CD4-positive, alpha-beta T cell (primary cell): Measurements from ENCODE around the gene ZFC3H1. TPM values are rescaled to one million over a fixed set of nuclear protein-coding genes. Genes with fewer than 3 reads are reported as not detected.

ENCODE experiments used
- ATAC-seq: fragments of 200-7000 bp; cut with Tn5 transposase; one replicate; pipeline ENCODE4 v1.10.0; 2022; ENCODE audit warnings: mild to moderate bottlenecking; ENCODE audit not compliant: poor library complexity
- CTCF ChIA-PET: fragments of 350-600 bp; sonication (Branson Sonifier 250); formaldehyde crosslinking; loops from one replicate; lab custom pipeline; 2021; ENCODE audit warnings: antibody characterized with exemption, inconsistent platforms; lab: Charles Lee
- POLR2A ChIA-PET: fragments of 350-600 bp; sonication (Branson Sonifier 250); formaldehyde crosslinking; loops from one replicate; lab custom pipeline; 2021; ENCODE audit warnings: antibody characterized with exemption, inconsistent platforms; lab: Charles Lee
- DNase-seq, 14 experiments: peaks; one replicate each; pipeline ENCODE4 v3.0.0-alpha.2; 2013 to 2020; ENCODE audit warnings: mixed read lengths in 2 of 14
- H3K27ac ChIP-seq, 2 donors: one replicate each; pipeline versions ENCODE4 v1.5.1 to v1.7.0; 2013; ENCODE audit warnings: low read length in 2 of 2, low read depth in 1 of 2, mild to moderate bottlenecking in 1 of 2
- H3K27me3 ChIP-seq, 2 experiments: 1 replicate in 1 of 2; 2 replicates in 1 of 2; pipeline versions ENCODE4 v1.6.1 to v1.7.0; 2013; ENCODE audit warnings: low read length in 2 of 2, control low read depth in 1 of 2, mild to moderate bottlenecking in 1 of 2, moderate library complexity in 1 of 2; ENCODE audit not compliant: insufficient read depth in 2 of 2, control insufficient read depth in 1 of 2
- H3K36me3 ChIP-seq: one replicate; pipeline ENCODE4 v1.6.1; 2013; ENCODE audit warnings: low read length, control low read depth; ENCODE audit not compliant: insufficient read depth
- H3K4me1 ChIP-seq: one replicate; pipeline ENCODE4 v1.6.1; 2013; ENCODE audit warnings: low read length, control low read depth; ENCODE audit not compliant: insufficient read depth
- H3K4me3 ChIP-seq: one replicate; pipeline ENCODE4 v1.5.1; 2013; ENCODE audit warnings: mild to moderate bottlenecking, low read length, moderate library complexity
- H3K9me3 ChIP-seq, 2 experiments: 1 replicate in 1 of 2; 2 replicates in 1 of 2; pipeline versions ENCODE4 v1.6.1 to v1.7.0; 2013; ENCODE audit warnings: low read length in 2 of 2, mild to moderate bottlenecking in 2 of 2, control low read depth in 1 of 2, moderate library complexity in 1 of 2; ENCODE audit not compliant: control insufficient read depth in 1 of 2, insufficient read depth in 1 of 2
- H3K27ac Mint-ChIP-seq: one replicate; pipeline ENCODE4 v1.8.0; 2020; ENCODE audit warnings: mixed read lengths
- H3K27me3 Mint-ChIP-seq: one replicate; pipeline ENCODE4 v1.8.0; 2021; ENCODE audit warnings: mixed read lengths
- H3K36me3 Mint-ChIP-seq: one replicate; pipeline ENCODE4 v1.8.0; 2021; ENCODE audit warnings: low read depth, mixed read lengths
- H3K4me1 Mint-ChIP-seq: one replicate; pipeline ENCODE4 v1.8.0; 2021; ENCODE audit warnings: low read depth, mixed read lengths
- H3K4me3 Mint-ChIP-seq: one replicate; pipeline ENCODE4 v1.8.0; 2020; ENCODE audit warnings: mild to moderate bottlenecking, mixed read lengths
- H3K9me3 Mint-ChIP-seq: one replicate; pipeline ENCODE4 v1.8.0; 2020; ENCODE audit warnings: mixed read lengths
- CTCF ChIP-seq: fragments of 200-600 bp; IDR thresholded peaks from one replicate; pipeline ENCODE4 v1.8.0; 2022; ENCODE audit warnings: antibody characterized with exemption, mild to moderate bottlenecking
- intact Hi-C, 2 experiments: fragments of 100-400 bp; cut with DNase I in 1 of 2; cut with micrococcal nuclease in 1 of 2; formaldehyde crosslinking; loops; one replicate each; pipeline versions ENCODE4 v1.15.1 to v1.9.0; 2023 to 2025; cut with DNase I, micrococcal nuclease
- total RNA-seq, 174 experiments: library from RNA in 2 of 174; stranded (reverse) in 2 of 174; gene quantifications; one replicate each; pipeline ENCODE4 v1.2.3 and lab custom pipeline; 2021 to 2026

ZFC3H1 gene
- total RNA-seq, 2 experiments from 2014 or later, result 131 to 135 TPM

GRCh38 chr12:71626768-71627167, 36.9 kb downstream of the ZFC3H1 start:
- ChIA-PET CTCF (interaction anchor here (1.1 to 1.6 kb wide), 2 partner anchors 10 to 43 kb away, joined by 3 to 6 read pairs; no protein-coding TSS in a partner anchor), POLR2A (interaction anchor here (3.0 kb wide), 1 partner anchor 37 kb away, joined by 16 read pairs; the partner anchor contains the start of genes THAP2 and ZFC3H1)
- DNase-seq (no peak), ATAC-seq (no peak)
- no peaks in the 10 kb centered on the region for H3K9me3 Mint-ChIP-seq
- H3K36me3 ChIP-seq, result peaks cover 98% of the 10 kb centered on the region
- no peaks in the 10 kb centered on the region for H3K4me1 ChIP-seq
- H3K27ac ChIP-seq, result no peak overlapping the region
- peaks cover 25% of the 10 kb centered on the region for H3K4me1 Mint-ChIP-seq
- no peaks in the 10 kb centered on the region for H3K27me3 ChIP-seq
- H3K9me3 ChIP-seq, result no peaks in the 10 kb centered on the region
- peak overlapping the region; percentile 34 for H3K27ac Mint-ChIP-seq
- TF ChIP-seq CTCF, result no peak
- H3K4me3 ChIP-seq, result no peak overlapping the region
- peaks cover 97% of the 10 kb centered on the region for H3K36me3 Mint-ChIP-seq
- intact Hi-C loops, result no loop called here
- no peak overlapping the region for H3K4me3 Mint-ChIP-seq
- H3K27me3 Mint-ChIP-seq, result no peaks in the 10 kb centered on the region

GRCh38 chr12:71626098-71626497, 37.5 kb downstream of the ZFC3H1 start:
- Mint-ChIP-seq H3K27me3 (no peaks in the 10 kb centered on the region), H3K27ac (peak overlapping the region; percentile 34), H3K4me3 (no peak overlapping the region), H3K36me3 (peaks cover 97% of the 10 kb centered on the region), H3K4me1 (peaks cover 28% of the 10 kb centered on the region), H3K9me3 (no peaks in the 10 kb centered on the region)
- DNase-seq, result peak in 2 of 14 experiments; percentile 3 to 9
- no peaks in the 10 kb centered on the region for H3K9me3 ChIP-seq
- H3K27ac ChIP-seq, result no peak overlapping the region
- no peak overlapping the region for H3K4me3 ChIP-seq
- intact Hi-C loops, result no loop called here
- no peak for ATAC-seq
- H3K36me3 ChIP-seq, result peaks cover 97% of the 10 kb centered on the region
- H3K4me1 ChIP-seq, result no peaks in the 10 kb centered on the region
- no peaks in the 10 kb centered on the region for H3K27me3 ChIP-seq
- POLR2A ChIA-PET, result interaction anchor here (3.0 kb wide), 1 partner anchor 38 kb away, joined by 16 read pairs; the partner anchor contains the start of genes THAP2 and ZFC3H1
- CTCF ChIA-PET, result interaction anchor here (1.1 kb wide), 1 partner anchor 44 kb away, joined by 3 read pairs; no protein-coding TSS in a partner anchor
- no peak for TF ChIP-seq CTCF

- DNase-seq (no peak), ATAC-seq (no peak)
- intact Hi-C loops, result no loop called here
- H3K4me3 Mint-ChIP-seq, result no peak overlapping the region
- H3K9me3 Mint-ChIP-seq, result no peaks in the 10 kb centered on the region
- no peaks in the 10 kb centered on the region for H3K4me1 ChIP-seq
- no peaks in the 10 kb centered on the region for H3K27me3 Mint-ChIP-seq
- POLR2A ChIA-PET, result interaction anchor here (3.0 kb wide), 1 partner anchor 38 kb away, joined by 16 read pairs; the partner anchor contains the start of genes THAP2 and ZFC3H1
- peaks cover 34% of the 10 kb centered on the region for H3K4me1 Mint-ChIP-seq
- no peaks in the 10 kb centered on the region for H3K9me3 ChIP-seq
- CTCF ChIA-PET, result interaction anchor here (1.1 kb wide), 1 partner anchor 44 kb away, joined by 3 read pairs; no protein-coding TSS in a partner anchor
- no peak for TF ChIP-seq CTCF
- peak overlapping the region; percentile 34 for H3K27ac Mint-ChIP-seq
- H3K36me3 Mint-ChIP-seq, result peaks cover 97% of the 10 kb centered on the region
- no peak overlapping the region for H3K27ac ChIP-seq
- H3K36me3 ChIP-seq, result peaks cover 95% of the 10 kb centered on the region
- H3K4me3 ChIP-seq, result no peak overlapping the region
- no peaks in the 10 kb centered on the region for H3K27me3 ChIP-seq
These were observed 38.2 kb downstream of the ZFC3H1 start for GRCh38 chr12:71625476-71625875.
